Panc1 (cell line): ENCODE measurements around the gene TTLL6. TPM values are rescaled to one million over a fixed set of nuclear protein-coding genes. Genes with fewer than 3 reads are reported as not detected.

ENCODE experiments used
- ATAC-seq: fragments of 200-7000 bp; cut with Tn5 transposase; 2 replicates; pipeline ENCODE4 v1.9.1; 2020; ENCODE audit warnings: mild to moderate bottlenecking, moderate library complexity
- BruUV-seq: library from RNA; stranded (reverse); fragments of 400-500 nt; replicated peaks from 2 replicates; lab custom pipeline; 2021; lab: Mats Ljungman, UMichigan
- CTCF ChIA-PET: fragments of 300-600 bp; sonication (Branson Sonifier 250); formaldehyde crosslinking; loops from one replicate; lab custom pipeline; 2022; ENCODE audit warnings: antibody characterized with exemption; lab: Charles Lee
- POLR2A ChIA-PET: fragments of 300-600 bp; sonication (Branson Sonifier 250); formaldehyde crosslinking; loops from one replicate; lab custom pipeline; 2022; ENCODE audit warnings: antibody characterized with exemption; lab: Charles Lee
- DNase-seq: peaks from one replicate; pipeline ENCODE4 v3.0.0-alpha.2; 2010; ENCODE audit warnings: low read depth, low spot score
- H3K27ac ChIP-seq: 2 replicates; pipeline ENCODE4 v1.5.1; 2011; ENCODE audit warnings: mild to moderate bottlenecking, low read length, inconsistent platforms
- H3K27me3 ChIP-seq: fragments of 200-500 bp; sonication (Bioruptor generic); 2 replicates; pipeline ENCODE4 v1.6.0; 2014; ENCODE audit warnings: low read length, inconsistent platforms; ENCODE audit not compliant: control insufficient read depth, insufficient read depth
- H3K36me3 ChIP-seq: fragments of 200-500 bp; sonication (Bioruptor generic); 2 replicates; pipeline ENCODE4 v1.5.1; 2014; ENCODE audit warnings: inconsistent platforms, mild to moderate bottlenecking, low read length, moderate library complexity; ENCODE audit not compliant: control insufficient read depth, insufficient read depth
- H3K4me1 ChIP-seq: 2 replicates; pipeline ENCODE4 v1.5.1; 2011; ENCODE audit warnings: inconsistent platforms, mild to moderate bottlenecking, low read length, moderate library complexity; ENCODE audit not compliant: control insufficient read depth, insufficient read depth
- H3K4me3 ChIP-seq, 2 experiments: 2 replicates each; pipeline ENCODE4 v1.5.1; 2011 to 2012; ENCODE audit warnings: low read depth in 2 of 2, low read length in 2 of 2, mild to moderate bottlenecking in 2 of 2, inconsistent platforms in 1 of 2, moderate library complexity in 1 of 2
- H3K9me3 ChIP-seq: fragments of 200-500 bp; sonication (Bioruptor generic); 2 replicates; pipeline ENCODE4 v1.5.1; 2014; ENCODE audit warnings: low read depth, mild to moderate bottlenecking, inconsistent platforms, low read length, moderate library complexity; ENCODE audit not compliant: control insufficient read depth, insufficient read depth
- CTCF ChIP-seq: fragments of 450-650 bp; IDR thresholded peaks from 2 replicates; pipeline ENCODE4 v1.5.1; 2017; ENCODE audit warnings: mild to moderate bottlenecking
- POLR2AphosphoS5 ChIP-seq: IDR thresholded peaks from 2 replicates; pipeline ENCODE4 v1.6.1; 2012; ENCODE audit warnings: mild to moderate bottlenecking, low read depth, low read length, moderate library complexity
- REST ChIP-seq, 2 experiments: IDR thresholded peaks; 2 replicates each; pipeline ENCODE4 v1.6.1; 2011 to 2012; ENCODE audit warnings: low read depth in 2 of 2, control low read depth in 1 of 2, low read length in 1 of 2, mild to moderate bottlenecking in 1 of 2, moderate library complexity in 1 of 2; ENCODE audit not compliant: insufficient read depth in 1 of 2
- SIN3A ChIP-seq: IDR thresholded peaks from 2 replicates; pipeline ENCODE4 v1.6.1; 2012; ENCODE audit warnings: low read depth, mild to moderate bottlenecking, low read length, moderate library complexity, borderline replicate concordance; ENCODE audit not compliant: insufficient read depth
- TCF7L2 ChIP-seq: IDR thresholded peaks from 2 replicates; pipeline ENCODE4 v1.6.1; 2011; ENCODE audit warnings: mild to moderate bottlenecking, low read depth, low read length, inconsistent platforms
- in situ Hi-C: cut with HindIII; loops from 2 replicates; pipeline ENCODE4 v1.10.0; 2016; ENCODE audit warnings: low sequenced_read_pairs, low pct_unique_long_range_greater_than_20kb
- intact Hi-C: fragments of 100-400 bp; cut with micrococcal nuclease; formaldehyde crosslinking; loops from one replicate; pipeline ENCODE4 v1.10.0; 2022; ENCODE audit not compliant: unreplicated experiment
- total RNA-seq: library from RNA; stranded (reverse); gene quantifications from one replicate; pipeline ENCODE4 v1.2.1, GENCODE V29; 2021; ENCODE audit not compliant: unreplicated experiment

TTLL6 gene
- total RNA-seq, 1 experiment from 2014 or later, result 2.5 TPM

DNA sequence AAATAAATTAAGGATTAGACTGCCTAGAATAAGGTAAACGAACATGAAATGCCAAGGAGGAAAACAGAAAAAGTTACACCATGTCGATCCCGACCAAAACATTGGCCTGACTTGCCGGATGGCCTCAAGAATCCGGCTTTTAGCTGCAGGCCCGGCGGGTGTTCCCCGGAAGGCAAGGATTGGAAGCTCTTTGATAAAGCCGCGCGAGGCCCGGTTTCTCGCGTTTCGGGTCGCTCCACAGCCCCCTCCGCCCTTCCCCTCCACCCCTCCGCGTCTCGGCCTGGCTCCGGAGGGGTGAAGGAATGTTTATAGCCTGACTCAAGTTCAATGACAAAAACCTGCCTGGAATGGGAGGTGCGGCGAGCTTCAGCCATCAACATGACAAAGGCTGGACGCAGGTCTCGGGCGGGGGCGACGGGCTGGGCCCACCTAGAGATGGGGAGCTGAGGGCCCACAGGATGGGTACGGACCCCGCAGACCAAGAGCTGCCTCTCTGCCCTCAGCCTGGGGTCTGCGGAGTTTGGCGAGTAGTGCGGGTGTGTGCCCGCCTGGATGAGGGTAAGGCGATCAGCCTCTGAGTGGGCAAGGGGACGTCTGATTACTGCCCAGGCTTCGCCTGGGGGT is 97.3 kb downstream of the TTLL6 start:
- ChIA-PET CTCF (interaction anchor here (0.6 kb wide), 1 partner anchor 21 kb away, joined by 6 read pairs; no protein-coding TSS in a partner anchor), POLR2A (interaction anchor here (0.6 kb wide), 1 partner anchor 666 kb away, joined by 4 read pairs; no protein-coding TSS in a partner anchor)
- Histone ChIP-seq H3K27ac (no peak overlapping the region), H3K36me3 (no peaks in the 10 kb centered on the region), H3K4me1 (no peaks in the 10 kb centered on the region; the same call in 1 of the 2 replicates), H3K27me3 (no peaks in the 10 kb centered on the region), H3K9me3 (no peaks in the 10 kb centered on the region), H3K4me3 (no peak overlapping the region)
- no peak for ATAC-seq
- TF ChIP-seq REST (IDR thresholded peaks at IDR 0.05; ENCODE audit: insufficient read depth in 1 of 2, low read depth in 2 of 2, low read length in 1 of 2) (no peak), SIN3A (no peak), CTCF (no peak), TCF7L2 (no peak), POLR2AphosphoS5 (no peak)
- in situ Hi-C loops, result no loop called here
- DNase-seq, result no peak
- intact Hi-C loops, result loop anchor here (5.0 kb wide), 1 partner anchor 42 kb away; no protein-coding TSS in a partner anchor
- BruUV-seq, result no TSS peak

- no peak for ATAC-seq
- DNase-seq, result no peak
- BruUV-seq, result no TSS peak
- H3K36me3 ChIP-seq, result no peaks in the 10 kb centered on the region
- ChIA-PET POLR2A (interaction anchor here (0.6 kb wide), 1 partner anchor 665 kb away, joined by 4 read pairs; no protein-coding TSS in a partner anchor), CTCF (interaction anchor here (0.6 kb wide), 2 partner anchors 22 to 46 kb away, joined by 3 to 6 read pairs; no protein-coding TSS in a partner anchor)
- H3K9me3 ChIP-seq, result no peaks in the 10 kb centered on the region
- H3K4me1 ChIP-seq, result no peaks in the 10 kb centered on the region; the same call in 1 of the 2 replicates
- intact Hi-C loops (no loop called here), in situ Hi-C loops (no loop called here)
- H3K27ac ChIP-seq, result no peak overlapping the region
- no peak overlapping the region for H3K4me3 ChIP-seq
- no peaks in the 10 kb centered on the region for H3K27me3 ChIP-seq
- TF ChIP-seq SIN3A (no peak), CTCF (no peak), REST (IDR thresholded peaks at IDR 0.05; ENCODE audit: insufficient read depth in 1 of 2, low read depth in 2 of 2, low read length in 1 of 2) (no peak), POLR2AphosphoS5 (no peak), TCF7L2 (no peak)
Observed at GRCh38 chr17:48718761-48719641, 98.0 kb downstream of the TTLL6 start.
